A549 (cell line): ENCODE data around the gene MYEOV.

Experiments used
- BHLHE40 ChIP-seq: IDR thresholded peaks from 2 replicates; pipeline ENCODE4 v1.6.1; 2012; ENCODE audit warnings: low read depth, low read length, inconsistent platforms
- CHD2 ChIP-seq: fragments of 150-350 bp; IDR thresholded peaks from 2 replicates; pipeline ENCODE4 v1.6.1; 2014; ENCODE audit warnings: low read length; ENCODE audit not compliant: partially characterized antibody
- CTCF ChIP-seq: fragments of >200 bp; sonication (Bioruptor Twin); formaldehyde crosslinking; IDR thresholded peaks from 3 replicates; pipeline ENCODE4 v1.5.1; 2016
- EHMT2 ChIP-seq: fragments of 200-600 bp; sonication (generic); IDR thresholded peaks from 2 replicates; pipeline ENCODE4 v1.6.1; 2016; ENCODE audit warnings: antibody characterized with exemption, low read depth, mild to moderate bottlenecking, moderate library complexity
- EP300 ChIP-seq, 2 experiments: fragments of >200 bp; sonication (Bioruptor Twin); formaldehyde crosslinking; IDR thresholded peaks; 2 replicates in 1 of 2; 3 replicates in 1 of 2; pipeline ENCODE4 v1.6.1; 2016 to 2017
- ESRRA ChIP-seq: fragments of 150-350 bp; IDR thresholded peaks from 2 replicates; pipeline ENCODE4 v1.6.1; 2014; ENCODE audit warnings: mild to moderate bottlenecking, low read length, borderline replicate concordance
- MAFK ChIP-seq: fragments of 450-650 bp; IDR thresholded peaks from 2 replicates; pipeline ENCODE4 v1.6.1; 2014; ENCODE audit not compliant: partially characterized antibody
- MAX ChIP-seq: IDR thresholded peaks from 2 replicates; pipeline ENCODE4 v1.6.1; 2012
- POLR2A ChIP-seq: IDR thresholded peaks from 2 replicates; pipeline ENCODE4 v1.6.1; 2012; ENCODE audit warnings: mild to moderate bottlenecking, low read length
- REST ChIP-seq: fragments of 200-600 bp; sonication (generic); IDR thresholded peaks from 2 replicates; pipeline ENCODE4 v1.6.1; 2016; ENCODE audit warnings: antibody characterized with exemption, mild to moderate bottlenecking, moderate library complexity
- SMC3 ChIP-seq: fragments of >200 bp; sonication (Bioruptor Twin); formaldehyde crosslinking; IDR thresholded peaks from 3 replicates; pipeline ENCODE4 v1.6.1; 2018; ENCODE audit warnings: inconsistent platforms
- USF2 ChIP-seq: fragments of 450-650 bp; IDR thresholded peaks from 2 replicates; pipeline ENCODE4 v1.6.1; 2014; ENCODE audit warnings: antibody characterized with exemption

- TF ChIP-seq CTCF (no peak), REST (no peak), EP300 (IDR thresholded peaks at IDR 0.05) (no peak), POLR2A (no peak), MAX (no peak), SMC3 (no peak), BHLHE40 (no peak), ESRRA (no peak), CHD2 (no peak), USF2 (no peak), EHMT2 (no peak), MAFK (no peak)
Measured at GRCh38 chr11:69272055-69272454, 21.9 kb upstream of the MYEOV start.
